Suprapubic skin (tissue), 3 donors: ENCODE data around the gene CACNG7.

Source experiments
- CTCF ChIP-seq, 2 donors: fragments of 200-600 bp in 1 of 2; fragments of 450-650 bp in 1 of 2; sonication (generic) in 1 of 2; IDR thresholded peaks; one replicate each; pipeline ENCODE4 v1.5.1; 2016 to 2019; ENCODE audit warnings: antibody characterized with exemption in 2 of 2, mild to moderate bottlenecking in 1 of 2, moderate library complexity in 1 of 2
- EP300 ChIP-seq: sonication (generic); formaldehyde crosslinking; IDR thresholded peaks from one replicate; pipeline ENCODE4 v1.6.1; 2017; ENCODE audit warnings: antibody characterized with exemption

GRCh38 chr19:53957448-53958167 is 48.5 kb downstream of the CACNG7 start:
- TF ChIP-seq EP300 (no peak), CTCF (IDR thresholded peaks at IDR 0.05) (no peak)
